CD14-positive monocyte (primary cell): ENCODE data around the gene MAPK8IP2. TPM values are rescaled to one million over a fixed set of nuclear protein-coding genes. Genes with fewer than 3 reads are reported as not detected.

Source experiments
- DNase-seq, 3 donors: peaks; one replicate each; pipeline ENCODE4 v3.0.0-alpha.2; 2011 to 2022
- H2AFZ ChIP-seq: 2 replicates; pipeline ENCODE4 v1.6.0; 2012; ENCODE audit warnings: mild to moderate bottlenecking, low read depth, low read length, inconsistent platforms; ENCODE audit not compliant: insufficient read depth, poor library complexity, severe bottlenecking
- H3K27ac ChIP-seq, 2 donors: 1 replicate in 1 of 2; 2 replicates in 1 of 2; pipeline ENCODE4 v1.5.1; 2012 to 2013; ENCODE audit warnings: low read length in 2 of 2, control low read depth in 1 of 2, inconsistent platforms in 1 of 2, low read depth in 1 of 2, mild to moderate bottlenecking in 1 of 2
- H3K27me3 ChIP-seq, 2 donors: one replicate each; pipeline versions ENCODE4 v1.6.0 to v1.6.1; 2011 to 2013; ENCODE audit warnings: low read length in 2 of 2; ENCODE audit not compliant: control insufficient read depth in 2 of 2, insufficient read depth in 2 of 2
- H3K36me3 ChIP-seq, 2 donors: replicated peaks in 1 of 2; 1 replicate in 1 of 2; 2 replicates in 1 of 2; pipeline versions ENCODE4 v1.5.1 to v1.6.1; 2012 to 2013; ENCODE audit warnings: low read length in 2 of 2, control low read depth in 1 of 2, inconsistent platforms in 1 of 2, mild to moderate bottlenecking in 1 of 2; ENCODE audit not compliant: insufficient read depth in 2 of 2, control insufficient read depth in 1 of 2
- H3K4me1 ChIP-seq, 2 donors: 1 replicate in 1 of 2; 2 replicates in 1 of 2; pipeline versions ENCODE4 v1.5.1 to v1.6.1; 2012 to 2013; ENCODE audit warnings: low read length in 2 of 2, control low read depth in 1 of 2, inconsistent platforms in 1 of 2, mild to moderate bottlenecking in 1 of 2, moderate library complexity in 1 of 2; ENCODE audit not compliant: insufficient read depth in 2 of 2, control insufficient read depth in 1 of 2
- H3K4me2 ChIP-seq: replicated peaks from 2 replicates; pipeline ENCODE3; 2012; ENCODE audit warnings: low read length, moderate library complexity, mild to moderate bottlenecking; ENCODE audit not compliant: poor library complexity, severe bottlenecking; ENCODE audit errors: extremely low read depth
- H3K4me3 ChIP-seq, 3 experiments: fragments of 200-600 bp in 1 of 3; sonication (generic) in 1 of 3; replicated peaks in 1 of 3; 1 replicate in 2 of 3; 2 replicates in 1 of 3; pipeline ENCODE4 v1.5.1; 2011 to 2013; ENCODE audit warnings: low read length in 3 of 3, mild to moderate bottlenecking in 3 of 3, control low read depth in 2 of 3, low read depth in 2 of 3, inconsistent platforms in 1 of 3, moderate library complexity in 1 of 3
- H3K79me2 ChIP-seq: 2 replicates; pipeline ENCODE4 v1.6.0; 2012; ENCODE audit warnings: mild to moderate bottlenecking, control low read depth, inconsistent platforms, low read length, moderate library complexity; ENCODE audit not compliant: insufficient read depth
- H3K9ac ChIP-seq: 2 replicates; pipeline ENCODE4 v1.6.0; 2017; ENCODE audit warnings: low read length, mild to moderate bottlenecking; ENCODE audit not compliant: insufficient read depth, poor library complexity, severe bottlenecking
- H3K9me3 ChIP-seq, 2 donors: replicated peaks in 1 of 2; 1 replicate in 1 of 2; 2 replicates in 1 of 2; pipeline versions ENCODE4 v1.5.1 to v1.6.1; 2012 to 2013; ENCODE audit warnings: low read length in 2 of 2, control low read depth in 1 of 2; ENCODE audit not compliant: control insufficient read depth in 1 of 2, insufficient read depth in 1 of 2
- H4K20me1 ChIP-seq: 2 replicates; pipeline ENCODE4 v1.6.0; 2012; ENCODE audit warnings: mild to moderate bottlenecking, low read length, control low read depth, moderate library complexity; ENCODE audit not compliant: insufficient read depth
- H3K27ac Mint-ChIP-seq, 7 donors: one replicate each; pipeline ENCODE4 v1.8.0; 2020; ENCODE audit warnings: mild to moderate bottlenecking in 7 of 7, mixed read lengths in 7 of 7, moderate library complexity in 6 of 7, inconsistent platforms in 2 of 7
- H3K27me3 Mint-ChIP-seq, 3 donors: one replicate each; pipeline ENCODE4 v1.8.0; 2021 to 2022; ENCODE audit warnings: low read depth in 3 of 3, mild to moderate bottlenecking in 3 of 3, mixed read lengths in 3 of 3, moderate library complexity in 3 of 3, inconsistent platforms in 1 of 3
- H3K36me3 Mint-ChIP-seq, 2 donors: one replicate each; pipeline ENCODE4 v1.8.0; 2020; ENCODE audit warnings: mixed read lengths in 2 of 2, inconsistent platforms in 1 of 2, mild to moderate bottlenecking in 1 of 2
- H3K4me1 Mint-ChIP-seq: one replicate; pipeline ENCODE4 v1.8.0; 2020; ENCODE audit warnings: mild to moderate bottlenecking, mixed read lengths
- H3K4me3 Mint-ChIP-seq, 2 donors: one replicate each; pipeline ENCODE4 v1.8.0; 2020; ENCODE audit warnings: mild to moderate bottlenecking in 2 of 2, mixed read lengths in 2 of 2, moderate library complexity in 1 of 2
- H3K9me3 Mint-ChIP-seq, 7 donors: one replicate each; pipeline ENCODE4 v1.8.0; 2020 to 2022; ENCODE audit warnings: mixed read lengths in 7 of 7, mild to moderate bottlenecking in 6 of 7, moderate library complexity in 6 of 7, inconsistent platforms in 2 of 7
- WGBS: methylation state at CpG from one replicate; pipeline ENCODE4 v1.1.5; 2013; ENCODE audit warnings: missing lambda C conversion rate; ENCODE audit not compliant: insufficient coverage; 5-methylcytosine and 5-hydroxymethylcytosine counted together
- intact Hi-C, 2 donors: fragments of 100-400 bp; cut with micrococcal nuclease; formaldehyde crosslinking; loops; one replicate each; pipeline versions ENCODE4 v1.15.0 to v1.15.1; 2023
- polyA plus RNA-seq, 3 donors: library from polyadenylated mRNA; depleted of rRNA in 1 of 3; unstranded in 2 of 3; stranded (reverse) in 1 of 3; fragments of 300-500 nt in 2 of 3; fragments of >200 nt in 1 of 3; fragmentation: Illumina TruSeq in 2 of 3; gene quantifications; 1 replicate in 2 of 3; 2 replicates in 1 of 3; pipeline ENCODE4 v1.2.3, GENCODE V29; 2012 to 2021
- TF ChIP-seq, protein P1 (sequence below): fragments of 200-600 bp; IDR thresholded peaks from one replicate; pipeline ENCODE4 v1.8.0; 2022; ENCODE audit warnings: antibody characterized with exemption, mild to moderate bottlenecking

Gene MAPK8IP2
- polyA plus RNA-seq, 3 donors = 0.17 TPM; not detected in 2

DNA sequence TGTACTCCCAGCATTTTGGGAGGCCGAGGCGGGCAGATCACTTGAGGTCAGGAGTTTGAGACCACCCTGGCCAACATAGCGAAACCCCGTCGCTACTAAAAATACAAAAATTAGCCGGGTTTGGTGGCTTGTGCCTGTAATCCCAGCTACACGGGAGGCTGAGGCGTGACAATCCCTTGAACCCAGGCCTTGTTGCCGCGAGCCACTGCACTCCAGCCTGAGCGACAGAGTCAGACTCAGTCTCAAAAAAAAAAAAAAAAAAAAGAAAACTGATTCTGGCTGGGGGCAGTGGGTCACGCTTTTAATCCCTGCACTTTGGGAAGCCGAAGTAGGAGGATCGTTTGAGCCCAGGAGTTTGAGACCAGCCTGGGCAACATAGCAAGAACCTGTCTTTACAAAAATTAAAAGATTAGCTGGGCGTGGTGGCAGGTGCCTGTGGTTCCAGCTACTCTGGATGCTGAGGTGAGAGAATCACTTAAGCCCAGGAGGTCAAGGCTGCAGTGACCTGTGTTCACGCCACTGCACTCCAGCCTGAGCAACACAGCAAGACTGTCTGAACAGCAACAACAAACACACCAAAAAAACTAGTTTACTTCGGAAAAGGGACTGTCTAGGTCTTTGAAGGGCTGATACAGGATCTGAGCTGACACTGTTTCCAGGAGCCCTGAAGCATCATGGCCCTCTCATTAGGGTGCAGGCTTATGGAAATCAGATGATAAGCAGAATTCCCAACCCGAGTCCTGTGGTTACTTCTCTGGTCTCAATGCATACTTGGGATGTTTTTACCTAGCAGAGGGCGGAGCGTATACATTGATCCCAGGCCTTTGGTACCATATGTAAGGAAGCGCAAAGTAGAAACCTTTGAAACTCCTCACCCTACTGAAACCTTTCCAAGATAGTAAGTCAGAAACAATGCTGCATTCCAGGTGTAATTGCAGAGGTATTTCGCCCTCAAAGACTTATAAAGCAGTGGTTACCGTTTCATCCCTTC is 16.2 kb upstream of the MAPK8IP2 start:
- Histone ChIP-seq H3K9ac (no peak overlapping the region), H3K9me3 (no peaks in the 10 kb centered on the region), H3K4me3 (no peak overlapping the region), H4K20me1 (peaks cover 26% of the 10 kb centered on the region), H3K27me3 (peaks cover 0 to 3% of the 10 kb centered on the region in 2 donors), H3K4me2 (no peak overlapping the region), H2AFZ (no peak overlapping the region), H3K79me2 (peaks cover 21% of the 10 kb centered on the region), H3K4me1 (peaks cover 17 to 25% of the 10 kb centered on the region in 2 donors), H3K36me3 (peaks cover 0 to 18% of the 10 kb centered on the region in 2 donors), H3K27ac (no peak overlapping the region)
- no peak for DNase-seq
- TF ChIP-seq, protein P1, sequence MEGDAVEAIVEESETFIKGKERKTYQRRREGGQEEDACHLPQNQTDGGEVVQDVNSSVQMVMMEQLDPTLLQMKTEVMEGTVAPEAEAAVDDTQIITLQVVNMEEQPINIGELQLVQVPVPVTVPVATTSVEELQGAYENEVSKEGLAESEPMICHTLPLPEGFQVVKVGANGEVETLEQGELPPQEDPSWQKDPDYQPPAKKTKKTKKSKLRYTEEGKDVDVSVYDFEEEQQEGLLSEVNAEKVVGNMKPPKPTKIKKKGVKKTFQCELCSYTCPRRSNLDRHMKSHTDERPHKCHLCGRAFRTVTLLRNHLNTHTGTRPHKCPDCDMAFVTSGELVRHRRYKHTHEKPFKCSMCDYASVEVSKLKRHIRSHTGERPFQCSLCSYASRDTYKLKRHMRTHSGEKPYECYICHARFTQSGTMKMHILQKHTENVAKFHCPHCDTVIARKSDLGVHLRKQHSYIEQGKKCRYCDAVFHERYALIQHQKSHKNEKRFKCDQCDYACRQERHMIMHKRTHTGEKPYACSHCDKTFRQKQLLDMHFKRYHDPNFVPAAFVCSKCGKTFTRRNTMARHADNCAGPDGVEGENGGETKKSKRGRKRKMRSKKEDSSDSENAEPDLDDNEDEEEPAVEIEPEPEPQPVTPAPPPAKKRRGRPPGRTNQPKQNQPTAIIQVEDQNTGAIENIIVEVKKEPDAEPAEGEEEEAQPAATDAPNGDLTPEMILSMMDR = no peak
- no peak overlapping the region for H3K27ac Mint-ChIP-seq
- H3K9me3 Mint-ChIP-seq = no peaks in the 10 kb centered on the region
- H3K4me1 Mint-ChIP-seq = peaks cover 22% of the 10 kb centered on the region
- 98% methylated on average over 17 of the region's 23 CpGs for WGBS
- H3K27me3 Mint-ChIP-seq = peaks cover 6 to 10% (median 9%) of the 10 kb centered on the region in 3 donors
- peak overlapping the region in 1 of 2 donors; percentile 82 for H3K4me3 Mint-ChIP-seq
- intact Hi-C loops = loop anchor here (5.0 kb wide), 4 partner anchors 37 to 77 kb away; partner anchors contain the start of genes SCO2 (in 2 of the 2), ARSA (in 1 of the 2), KLHDC7B (in 1 of the 2) and LMF2 (in 1 of the 2)
- peaks cover 18 to 23% of the 10 kb centered on the region in 2 donors for H3K36me3 Mint-ChIP-seq

DNA sequence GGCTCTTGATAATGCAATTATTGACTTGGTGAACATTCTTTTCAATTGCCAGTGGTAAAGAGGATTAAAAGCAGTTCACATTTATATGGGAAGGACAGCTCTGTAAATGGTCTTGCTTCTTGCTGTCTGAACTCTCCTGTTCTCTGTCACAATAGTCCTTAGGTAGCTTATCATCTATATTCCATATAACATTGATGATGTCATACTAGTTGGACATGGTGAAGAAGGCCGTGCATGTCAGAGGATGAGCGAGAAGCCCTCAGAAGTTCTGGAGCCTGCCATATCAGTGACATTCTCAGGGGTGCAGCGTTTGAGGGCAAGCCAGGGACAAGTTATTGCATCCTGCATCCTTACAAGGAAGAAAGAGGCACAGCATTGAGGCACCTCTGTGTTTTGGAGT is 15.4 kb upstream of the MAPK8IP2 start:
- H2AFZ ChIP-seq = no peak overlapping the region
- no peak overlapping the region for H3K4me3 Mint-ChIP-seq
- H3K9ac ChIP-seq = no peak overlapping the region
- intact Hi-C loops = no loop called here
- H3K79me2 ChIP-seq = peaks cover 21% of the 10 kb centered on the region
- DNase-seq = no peak
- H3K27me3 Mint-ChIP-seq = peaks cover 6 to 13% (median 12%) of the 10 kb centered on the region in 3 donors
- peaks cover 19% of the 10 kb centered on the region for H4K20me1 ChIP-seq
- H3K4me3 ChIP-seq = no peak overlapping the region
- H3K4me1 ChIP-seq = peaks cover 17 to 25% of the 10 kb centered on the region in 2 donors
- WGBS = 96% methylated on average over 3 of the region's 3 CpGs
- no peak overlapping the region for H3K4me2 ChIP-seq
- TF ChIP-seq, protein P1 = no peak
- H3K27me3 ChIP-seq = peaks cover 0 to 3% of the 10 kb centered on the region in 2 donors
- H3K36me3 Mint-ChIP-seq = peaks cover 10 to 16% of the 10 kb centered on the region in 2 donors
- H3K36me3 ChIP-seq = peaks cover 0 to 9% of the 10 kb centered on the region in 2 donors
- no peak overlapping the region for H3K27ac ChIP-seq
- no peaks in the 10 kb centered on the region for H3K9me3 ChIP-seq
- peaks cover 17% of the 10 kb centered on the region for H3K4me1 Mint-ChIP-seq
- no peaks in the 10 kb centered on the region for H3K9me3 Mint-ChIP-seq
- no peak overlapping the region for H3K27ac Mint-ChIP-seq
